ENCODE measurements around the gene RABEP1.

DNA sequence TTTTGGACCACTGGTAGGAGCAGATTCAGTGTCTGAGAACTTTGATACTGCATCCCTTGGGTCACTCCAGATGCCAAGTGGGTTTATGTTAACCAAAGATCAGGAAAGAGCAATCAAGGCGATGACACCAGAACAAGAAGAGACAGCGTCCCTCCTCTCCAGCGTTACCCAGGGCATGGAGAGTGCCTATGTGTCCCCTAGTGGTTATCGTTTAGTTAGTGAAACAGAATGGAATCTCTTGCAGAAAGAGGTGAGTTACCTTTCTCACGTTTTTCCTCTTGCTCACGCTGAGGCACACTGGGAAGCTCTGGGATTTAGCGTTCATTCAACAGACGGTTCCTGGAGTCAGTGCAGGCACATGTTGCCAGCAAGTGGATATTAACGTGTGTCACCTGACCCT, 79.3 kb downstream of the RABEP1 start:
- TF ChIP-seq, protein P1, sequence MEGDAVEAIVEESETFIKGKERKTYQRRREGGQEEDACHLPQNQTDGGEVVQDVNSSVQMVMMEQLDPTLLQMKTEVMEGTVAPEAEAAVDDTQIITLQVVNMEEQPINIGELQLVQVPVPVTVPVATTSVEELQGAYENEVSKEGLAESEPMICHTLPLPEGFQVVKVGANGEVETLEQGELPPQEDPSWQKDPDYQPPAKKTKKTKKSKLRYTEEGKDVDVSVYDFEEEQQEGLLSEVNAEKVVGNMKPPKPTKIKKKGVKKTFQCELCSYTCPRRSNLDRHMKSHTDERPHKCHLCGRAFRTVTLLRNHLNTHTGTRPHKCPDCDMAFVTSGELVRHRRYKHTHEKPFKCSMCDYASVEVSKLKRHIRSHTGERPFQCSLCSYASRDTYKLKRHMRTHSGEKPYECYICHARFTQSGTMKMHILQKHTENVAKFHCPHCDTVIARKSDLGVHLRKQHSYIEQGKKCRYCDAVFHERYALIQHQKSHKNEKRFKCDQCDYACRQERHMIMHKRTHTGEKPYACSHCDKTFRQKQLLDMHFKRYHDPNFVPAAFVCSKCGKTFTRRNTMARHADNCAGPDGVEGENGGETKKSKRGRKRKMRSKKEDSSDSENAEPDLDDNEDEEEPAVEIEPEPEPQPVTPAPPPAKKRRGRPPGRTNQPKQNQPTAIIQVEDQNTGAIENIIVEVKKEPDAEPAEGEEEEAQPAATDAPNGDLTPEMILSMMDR (IDR thresholded peaks at IDR 0.05) = no peak
- no peak for TF ChIP-seq POLR2A (IDR thresholded peaks at IDR 0.05)

Data from uterus (tissue), 2 donors.